Thyroid gland (tissue), 4 donors: ENCODE measurements around the gene NTNG1. TPM values are rescaled to one million over a fixed set of nuclear protein-coding genes. Genes with fewer than 3 reads are reported as not detected.

Source experiments
- DNase-seq, 2 donors: peaks; one replicate each; pipeline ENCODE4 v3.0.0-alpha.2; 2019
- H3K27ac ChIP-seq, 3 donors: fragments of 200-600 bp; sonication (generic); 1 replicate in 2 of 3; 2 replicates in 1 of 3; pipeline ENCODE4 v1.5.1; 2016 to 2019; ENCODE audit warnings: mild to moderate bottlenecking in 1 of 3, moderate library complexity in 1 of 3
- H3K27me3 ChIP-seq: fragments of 200-600 bp; sonication (generic); one replicate; pipeline ENCODE4 v1.5.1; 2019
- H3K36me3 ChIP-seq, 2 donors: fragments of 200-600 bp; sonication (generic); one replicate each; pipeline ENCODE4 v1.5.1; 2016 to 2019
- H3K4me1 ChIP-seq, 2 donors: fragments of 200-600 bp; sonication (generic); one replicate each; pipeline ENCODE4 v1.5.1; 2017 to 2019
- H3K4me3 ChIP-seq, 3 donors: fragments of 200-600 bp; sonication (generic); replicated peaks in 1 of 3; 1 replicate in 2 of 3; 2 replicates in 1 of 3; pipeline ENCODE4 v1.5.1; 2016; ENCODE audit warnings: mild to moderate bottlenecking in 1 of 3
- H3K9me3 ChIP-seq: fragments of 200-600 bp; sonication (generic); one replicate; pipeline ENCODE4 v1.5.1; 2017
- POLR2A ChIP-seq, 2 donors: fragments of 450-650 bp; IDR thresholded peaks; one replicate each; pipeline ENCODE4 v1.6.1; 2017; ENCODE audit warnings: antibody characterized with exemption in 2 of 2, mild to moderate bottlenecking in 2 of 2, moderate library complexity in 1 of 2
- WGBS, 2 donors: methylation state at CpG; one replicate each; pipeline ENCODE4 v1.1.5; 2017; 5-methylcytosine and 5-hydroxymethylcytosine counted together
- intact Hi-C: fragments of 100-400 bp; cut with DNase I; formaldehyde crosslinking; loops from one replicate; pipeline ENCODE4 v1.15.1; 2023
- total RNA-seq, 4 donors: library from RNA; depleted of rRNA; stranded (reverse); fragments of >200 nt; gene quantifications; one replicate each; pipeline ENCODE4 v1.2.3, GENCODE V29; 2016
- TF ChIP-seq, protein P1 (sequence below), 6 experiments: fragments of 200-600 bp in 3 of 6; fragments of 450-650 bp in 3 of 6; sonication (generic) in 3 of 6; IDR thresholded peaks; one replicate each; pipeline ENCODE4 v1.5.1; 2016 to 2019; ENCODE audit warnings: antibody characterized with exemption in 6 of 6, mild to moderate bottlenecking in 2 of 6, inconsistent platforms in 1 of 6, moderate library complexity in 1 of 6

The NTNG1 gene
- total RNA-seq, 4 donors from 2014 or later: 0.33 to 0.56 (median 0.54) TPM; not detected in 1

GRCh38 chr1:107358619-107359327 is 217.9 kb downstream of the NTNG1 start:
- WGBS, 2 donors: 48 to 62% methylated on average over 5 of the region's 5 CpGs
- Histone ChIP-seq H3K36me3 (no peaks in the 10 kb centered on the region), H3K27ac (no peak overlapping the region), H3K27me3 (no peaks in the 10 kb centered on the region), H3K4me3 (no peak overlapping the region), H3K4me1 (no peaks in the 10 kb centered on the region), H3K9me3 (no peaks in the 10 kb centered on the region)
- DNase-seq: no peak
- TF ChIP-seq, protein P1, sequence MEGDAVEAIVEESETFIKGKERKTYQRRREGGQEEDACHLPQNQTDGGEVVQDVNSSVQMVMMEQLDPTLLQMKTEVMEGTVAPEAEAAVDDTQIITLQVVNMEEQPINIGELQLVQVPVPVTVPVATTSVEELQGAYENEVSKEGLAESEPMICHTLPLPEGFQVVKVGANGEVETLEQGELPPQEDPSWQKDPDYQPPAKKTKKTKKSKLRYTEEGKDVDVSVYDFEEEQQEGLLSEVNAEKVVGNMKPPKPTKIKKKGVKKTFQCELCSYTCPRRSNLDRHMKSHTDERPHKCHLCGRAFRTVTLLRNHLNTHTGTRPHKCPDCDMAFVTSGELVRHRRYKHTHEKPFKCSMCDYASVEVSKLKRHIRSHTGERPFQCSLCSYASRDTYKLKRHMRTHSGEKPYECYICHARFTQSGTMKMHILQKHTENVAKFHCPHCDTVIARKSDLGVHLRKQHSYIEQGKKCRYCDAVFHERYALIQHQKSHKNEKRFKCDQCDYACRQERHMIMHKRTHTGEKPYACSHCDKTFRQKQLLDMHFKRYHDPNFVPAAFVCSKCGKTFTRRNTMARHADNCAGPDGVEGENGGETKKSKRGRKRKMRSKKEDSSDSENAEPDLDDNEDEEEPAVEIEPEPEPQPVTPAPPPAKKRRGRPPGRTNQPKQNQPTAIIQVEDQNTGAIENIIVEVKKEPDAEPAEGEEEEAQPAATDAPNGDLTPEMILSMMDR (IDR thresholded peaks at IDR 0.05): no peak
- TF ChIP-seq POLR2A (IDR thresholded peaks at IDR 0.05): no peak
- intact Hi-C loops: no loop called here

- Histone ChIP-seq H3K27ac (no peak overlapping the region), H3K9me3 (no peaks in the 10 kb centered on the region), H3K27me3 (no peaks in the 10 kb centered on the region), H3K4me1 (no peaks in the 10 kb centered on the region), H3K36me3 (no peaks in the 10 kb centered on the region), H3K4me3 (no peak overlapping the region)
- intact Hi-C loops: no loop called here
- 62 to 70% methylated on average over 5 of the region's 5 CpGs for WGBS, 2 donors
- no peak for DNase-seq
- no peak for TF ChIP-seq POLR2A (IDR thresholded peaks at IDR 0.05)
- TF ChIP-seq, protein P1 (IDR thresholded peaks at IDR 0.05): no peak
These were observed 218.8 kb downstream of the NTNG1 start for GRCh38 chr1:107359472-107360241.

DNA sequence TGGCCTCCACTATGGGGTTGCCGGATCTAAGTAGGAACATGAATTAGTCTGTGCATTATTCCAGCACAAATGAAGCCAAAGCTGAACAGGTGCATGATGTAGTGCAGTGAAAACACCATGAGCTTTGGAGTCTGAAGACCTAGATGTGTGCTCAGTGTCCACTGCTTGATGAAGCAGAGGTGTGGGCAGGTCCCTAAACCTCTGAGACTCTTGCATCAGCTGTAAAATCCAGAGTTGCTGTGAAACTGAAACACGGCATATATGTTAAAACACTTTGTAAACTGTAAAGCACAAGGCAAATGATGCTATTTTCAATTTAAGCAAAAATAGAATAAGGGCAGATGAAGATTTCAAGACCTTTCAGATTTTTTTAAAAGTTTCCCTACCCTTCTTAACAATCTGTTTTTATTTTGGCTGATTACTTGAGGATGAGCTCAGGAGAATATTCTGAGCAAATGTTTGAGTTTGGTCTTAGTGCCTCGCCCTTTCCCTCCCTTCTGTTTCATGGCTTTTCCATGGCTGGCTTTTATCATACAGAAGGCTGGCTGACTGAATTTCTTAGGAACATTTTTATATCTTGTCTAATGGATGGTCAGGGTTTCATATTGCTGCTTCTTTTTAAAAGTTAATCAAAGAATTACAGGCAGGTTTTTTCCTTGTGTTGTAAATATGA is 221.8 kb downstream of the NTNG1 start:
- no peak overlapping the region for H3K4me3 ChIP-seq
- intact Hi-C loops: no loop called here
- H3K27me3 ChIP-seq: no peaks in the 10 kb centered on the region
- H3K27ac ChIP-seq: no peak overlapping the region
- TF ChIP-seq, protein P1 (IDR thresholded peaks at IDR 0.05): no peak
- TF ChIP-seq POLR2A (IDR thresholded peaks at IDR 0.05): no peak
- WGBS, 2 donors: 80 to 86% methylated on average over 3 of the region's 3 CpGs
- no peak for DNase-seq
- H3K4me1 ChIP-seq: no peaks in the 10 kb centered on the region
- no peaks in the 10 kb centered on the region for H3K9me3 ChIP-seq
- H3K36me3 ChIP-seq: no peaks in the 10 kb centered on the region

- Histone ChIP-seq H3K27me3 (no peaks in the 10 kb centered on the region), H3K4me3 (no peak overlapping the region), H3K36me3 (no peaks in the 10 kb centered on the region), H3K9me3 (no peaks in the 10 kb centered on the region), H3K4me1 (no peaks in the 10 kb centered on the region), H3K27ac (no peak overlapping the region)
- WGBS, 2 donors: 69 to 78% methylated on average over 1 of the region's 1 CpG
- intact Hi-C loops: no loop called here
- TF ChIP-seq POLR2A (IDR thresholded peaks at IDR 0.05): no peak
- TF ChIP-seq, protein P1 (IDR thresholded peaks at IDR 0.05): no peak
- DNase-seq: no peak
These were observed 222.3 kb downstream of the NTNG1 start for GRCh38 chr1:107363154-107363553.
